ENCODE results near the gene TLR6. TPM values are rescaled to one million over a fixed set of nuclear protein-coding genes. Genes with fewer than 3 reads are reported as not detected.

TLR6 gene
- total and polyA plus RNA-seq, 5 donors from 2014 or later, result 0.39 to 2.3 (median 0.85) TPM

- no peak overlapping the region for H3K4me3 ChIP-seq (ENCODE audit: low read depth, low read length)
- DNase-seq (no peak), ATAC-seq (ENCODE audit: low read depth in 2 of 2) (no peak)
- Mint-ChIP-seq H3K9me3 (peaks cover 0 to 9% (median 1%) of the 10 kb centered on the region in 7 donors), H3K27me3 (peaks cover 17% of the 10 kb centered on the region), H3K4me1 (no peaks in the 10 kb centered on the region), H3K36me3 (no peaks in the 10 kb centered on the region), H3K4me3 (no peak overlapping the region), H3K27ac (no peak overlapping the region)
- H3K27me3 ChIP-seq (ENCODE audit: control insufficient read depth, insufficient read depth, low read length), result peaks cover 20% of the 10 kb centered on the region
- no peak overlapping the region for H3K27ac ChIP-seq (ENCODE audit: insufficient read depth, low read length, poor library complexity, severe bottlenecking)
- no peaks in the 10 kb centered on the region for H3K36me3 ChIP-seq (ENCODE audit: control insufficient read depth, insufficient read depth, low read length)
- H3K9me3 ChIP-seq (ENCODE audit: control insufficient read depth in 2 of 2, low read length in 2 of 2), result no peaks in the 10 kb centered on the region
- no peaks in the 10 kb centered on the region for H3K4me1 ChIP-seq (ENCODE audit: control insufficient read depth, insufficient read depth, low read length, poor library complexity, severe bottlenecking)
These were observed 81.3 kb downstream of the TLR6 start for GRCh38 chr4:38775326-38775725.

DNA sequence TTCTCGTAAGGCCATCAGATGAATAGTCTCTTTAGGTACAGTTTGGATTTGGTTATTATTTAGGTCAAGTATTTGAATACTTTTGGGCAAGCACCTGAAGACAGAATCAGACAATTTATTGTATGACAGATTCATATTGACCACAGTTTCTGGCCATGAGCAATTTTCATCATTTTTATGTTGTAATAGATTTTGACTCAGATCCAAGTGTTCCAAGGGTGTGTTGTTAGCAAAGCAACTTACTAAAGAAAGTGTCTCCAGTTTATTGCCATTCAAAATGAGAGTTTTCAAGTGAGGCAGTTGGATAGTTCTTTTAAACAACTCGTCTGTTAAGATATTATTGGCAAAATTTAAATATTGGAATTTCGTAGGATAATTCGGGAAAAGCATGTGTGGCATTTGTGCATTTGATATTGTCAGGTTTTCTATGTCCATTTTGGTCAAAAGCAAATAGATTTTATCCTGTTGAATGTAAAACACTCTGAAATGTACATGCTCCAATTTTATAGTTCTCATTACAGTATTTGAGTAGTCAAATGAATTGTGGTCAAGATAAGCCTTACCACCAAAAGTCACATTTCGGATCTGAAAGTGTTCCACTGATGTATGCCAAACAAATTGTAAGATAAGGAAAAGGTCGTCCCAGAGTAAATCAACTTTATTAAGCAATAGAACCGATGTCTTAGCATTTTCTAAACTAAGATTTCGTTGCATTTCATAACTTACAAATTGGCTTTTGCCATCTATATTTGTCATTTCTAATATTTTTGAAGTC lies 82.2 kb downstream of the TLR6 start:
- H3K4me1 ChIP-seq (ENCODE audit: control insufficient read depth, insufficient read depth, low read length, poor library complexity, severe bottlenecking), result no peaks in the 10 kb centered on the region
- peaks cover 20% of the 10 kb centered on the region for H3K27me3 ChIP-seq (ENCODE audit: control insufficient read depth, insufficient read depth, low read length)
- H3K27ac ChIP-seq (ENCODE audit: insufficient read depth, low read length, poor library complexity, severe bottlenecking), result no peak overlapping the region
- Mint-ChIP-seq H3K4me1 (no peaks in the 10 kb centered on the region), H3K27ac (no peak overlapping the region), H3K9me3 (peaks cover 0 to 9% (median 1%) of the 10 kb centered on the region in 7 donors), H3K4me3 (no peak overlapping the region), H3K27me3 (peaks cover 23% of the 10 kb centered on the region), H3K36me3 (no peaks in the 10 kb centered on the region)
- no peaks in the 10 kb centered on the region for H3K9me3 ChIP-seq (ENCODE audit: control insufficient read depth in 2 of 2, low read length in 2 of 2)
- ATAC-seq (ENCODE audit: low read depth in 2 of 2) (no peak), DNase-seq (no peak)
- H3K36me3 ChIP-seq (ENCODE audit: control insufficient read depth, insufficient read depth, low read length), result no peaks in the 10 kb centered on the region
- H3K4me3 ChIP-seq (ENCODE audit: low read depth, low read length), result no peak overlapping the region

Other genes with a start within 250 kb of the TLR6 start
- gene KLF3, start 192.6 kb downstream of the TLR6 start, total RNA-seq, result 126 TPM
- 10 to 100 TPM; 74.9 to 89.6 (median 83.7) TPM for gene KLF3, start 192.6 kb downstream of the TLR6 start, polyA plus RNA-seq
- gene TLR10, start 73.8 kb downstream of the TLR6 start, total RNA-seq, result 0.44 TPM
- gene TLR10, start 73.8 kb downstream of the TLR6 start, polyA plus RNA-seq, result under 1 TPM in 2 of 4 donors, not detected in 2; 0.20 to 0.31 TPM
- 9.8 TPM for gene TLR1, start 52.0 kb downstream of the TLR6 start, total RNA-seq
- gene TLR1, start 52.0 kb downstream of the TLR6 start, polyA plus RNA-seq, result 10 to 100 TPM in 1 of 4 donors, 1 to 10 TPM in 3; 6.1 to 13.3 (median 7.7) TPM
- gene FAM114A1, start 11.0 kb upstream of the TLR6 start, total RNA-seq, result not detected
- not detected for gene FAM114A1, start 11.0 kb upstream of the TLR6 start, polyA plus RNA-seq
- 14.2 TPM for gene TMEM156, start 175.6 kb upstream of the TLR6 start, total RNA-seq
- 10 to 100 TPM in 3 of 4 donors, 1 to 10 TPM in 1; 8.4 to 24.3 (median 22.8) TPM for gene TMEM156, start 175.6 kb upstream of the TLR6 start, polyA plus RNA-seq
- 21.5 TPM for gene KLHL5, start 205.4 kb upstream of the TLR6 start, total RNA-seq
- 10 to 100 TPM in 1 of 4 donors, 1 to 10 TPM in 3; 6.8 to 10.6 (median 8.1) TPM for gene KLHL5, start 205.4 kb upstream of the TLR6 start, polyA plus RNA-seq

All from CD4-positive, CD25-positive, alpha-beta regulatory T cell (primary cell).